GM19324 (cell line): Measurements from ENCODE around the gene VPS35L.
"Not testable (repeated sequence)": the region's sequence is repeated elsewhere in the genome, so short reads cannot be mapped to it uniquely, and the experiment has no call there.

Source experiments
- ATAC-seq: cut with Tn5 transposase; IDR thresholded peaks from one replicate; pipeline ENCODE4 v1.9.1; 2021; ENCODE audit warnings: mild to moderate bottlenecking, moderate library complexity; ENCODE audit not compliant: unreplicated experiment, low FRiP score

VPS35L gene

DNA sequence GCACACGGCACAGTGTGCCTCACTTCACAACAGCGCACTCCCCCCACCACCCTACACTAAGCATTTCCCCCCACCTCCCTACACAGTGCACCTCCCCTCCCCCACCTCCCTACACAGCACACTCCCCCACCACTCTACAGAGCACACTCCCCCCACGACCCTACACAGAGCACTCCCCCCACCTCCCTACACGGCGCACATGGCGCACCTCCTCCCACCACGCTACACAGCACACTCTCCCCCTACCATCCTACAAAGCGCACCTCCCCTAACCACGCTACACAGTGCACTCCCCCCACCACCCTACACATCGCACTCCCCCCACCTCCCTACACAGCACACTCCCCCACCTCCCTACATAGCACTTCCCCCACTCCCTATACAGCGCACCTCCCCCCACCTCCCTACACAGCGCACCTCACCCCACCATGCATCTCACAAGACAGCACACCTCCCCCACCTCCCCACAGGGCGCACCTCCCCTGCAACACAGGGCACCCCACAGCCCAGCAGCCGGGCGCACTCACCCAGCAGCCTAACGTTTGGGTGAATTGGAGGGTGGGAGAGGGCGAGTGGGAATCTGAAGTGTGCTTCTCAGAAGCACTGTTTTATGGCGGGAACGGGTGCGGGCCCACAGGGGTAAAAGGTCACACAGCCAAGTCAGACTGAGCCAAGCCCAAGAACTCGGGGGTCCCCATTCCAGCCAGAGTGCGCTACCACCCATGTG is 152.2 kb downstream of the VPS35L start:
- no peak for ATAC-seq

DNA sequence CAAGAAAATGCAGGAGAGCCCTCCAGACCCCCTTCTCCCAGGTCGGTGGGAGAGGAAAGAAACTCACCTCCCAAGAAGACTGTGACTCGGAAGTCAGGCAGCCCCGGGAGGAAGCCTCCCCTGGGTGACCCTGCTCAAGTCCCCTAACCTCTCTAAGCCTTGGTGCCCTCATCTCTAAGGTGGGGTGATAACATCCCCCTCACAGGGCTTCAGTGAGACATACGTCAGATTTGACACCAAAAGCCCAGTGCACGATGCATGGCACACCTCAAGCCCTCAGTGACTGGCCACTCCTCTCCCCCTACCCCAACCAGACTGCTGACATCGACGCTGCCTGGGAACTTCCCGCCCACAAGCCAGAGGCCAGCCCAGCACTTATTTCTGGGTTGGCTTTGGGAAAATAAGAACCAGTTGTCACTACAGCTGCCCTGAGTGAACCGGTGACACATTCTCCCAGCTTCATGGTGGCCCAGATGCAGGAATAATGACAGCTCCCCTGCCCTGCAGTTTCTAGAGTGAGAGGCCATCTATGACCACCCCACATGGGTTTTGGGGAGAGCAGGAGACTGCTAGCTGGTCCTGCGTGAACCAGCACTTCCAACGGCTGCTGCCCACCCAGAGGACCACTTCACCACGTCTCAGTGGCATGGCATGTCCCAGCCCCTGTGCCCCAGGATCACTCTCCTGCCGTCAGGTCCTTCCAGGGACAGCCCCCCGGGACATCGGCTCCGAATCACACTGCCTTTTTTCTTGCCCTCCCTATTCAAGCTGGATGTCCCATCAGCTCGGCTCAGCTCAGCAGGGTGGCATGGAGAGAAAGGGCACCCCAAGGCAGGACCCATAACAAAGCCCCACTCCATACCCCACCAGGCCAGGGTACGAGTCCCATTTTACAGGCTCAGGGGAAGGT is 153.0 kb downstream of the VPS35L start:
- ATAC-seq: no peak

DNA sequence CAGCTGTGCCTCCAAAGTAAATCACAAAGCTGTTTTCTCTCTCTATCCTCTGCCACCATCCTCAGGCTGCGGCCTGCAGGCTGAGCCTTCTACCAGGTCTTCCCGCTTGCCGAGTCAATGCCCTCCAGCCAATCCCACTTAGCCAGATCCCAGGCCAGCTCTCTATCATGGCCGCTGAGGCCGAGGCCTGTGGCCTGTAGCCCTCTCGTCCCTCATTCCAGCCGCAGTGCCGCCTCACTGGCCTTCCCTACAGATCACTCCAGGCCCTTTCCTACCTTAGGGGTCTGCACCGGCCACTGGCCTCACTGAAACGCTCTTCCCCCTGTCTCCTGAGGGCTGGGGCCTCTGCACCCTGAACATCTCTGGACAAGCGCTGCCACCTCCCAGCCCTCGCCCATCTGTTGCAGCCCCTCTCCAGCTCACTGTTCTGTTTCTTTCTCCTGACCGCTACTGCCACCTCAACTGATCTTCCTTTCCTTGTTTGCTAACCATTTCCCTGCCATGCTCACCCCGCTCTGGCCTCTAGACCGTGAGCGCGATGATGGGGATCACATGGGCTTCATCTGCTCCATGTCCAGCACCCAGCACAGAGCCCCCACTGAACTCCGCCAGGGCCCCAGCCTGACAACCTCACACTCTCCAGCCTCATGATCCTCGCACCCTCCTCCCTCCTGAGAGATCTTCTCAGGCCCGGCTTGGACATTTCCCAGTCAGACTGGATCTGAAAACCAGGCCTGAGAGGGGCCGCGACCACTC is 154.1 kb downstream of the VPS35L start:
- no peak for ATAC-seq

DNA sequence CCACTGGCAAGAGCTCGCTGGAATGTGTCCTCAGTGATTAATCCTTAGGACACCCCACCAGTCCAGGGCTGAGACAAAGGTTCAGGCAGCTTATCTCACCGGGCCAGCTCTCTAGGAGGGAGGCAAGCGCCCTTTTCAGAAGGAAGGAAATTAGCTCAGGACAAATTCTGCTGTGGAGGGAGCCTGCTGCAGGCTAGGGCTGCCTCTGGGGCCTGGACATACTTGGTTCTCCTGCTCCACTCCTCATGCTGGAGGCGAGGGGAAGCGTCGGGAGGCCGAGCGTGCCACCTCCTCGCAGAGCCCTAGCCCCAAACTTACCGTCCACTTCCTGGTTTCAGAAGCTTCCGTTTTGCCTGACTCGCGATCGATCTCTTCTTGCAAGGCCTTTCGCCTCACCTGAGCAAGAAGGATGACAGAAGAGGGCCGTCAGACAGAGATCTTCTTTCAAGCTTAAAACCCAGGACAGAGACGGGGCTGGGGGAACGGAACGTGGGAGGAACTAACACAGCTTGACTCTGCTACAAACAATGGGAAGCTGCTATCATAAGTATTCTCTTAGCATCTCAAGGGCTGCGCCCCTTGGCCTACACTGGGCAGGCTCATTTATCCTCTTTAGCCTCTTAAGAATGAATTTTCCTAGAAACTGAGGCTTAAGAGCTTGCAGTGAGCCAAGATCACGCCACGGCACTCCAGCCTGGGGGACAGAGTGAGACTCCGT is 154.8 kb downstream of the VPS35L start:
- no peak for ATAC-seq

DNA sequence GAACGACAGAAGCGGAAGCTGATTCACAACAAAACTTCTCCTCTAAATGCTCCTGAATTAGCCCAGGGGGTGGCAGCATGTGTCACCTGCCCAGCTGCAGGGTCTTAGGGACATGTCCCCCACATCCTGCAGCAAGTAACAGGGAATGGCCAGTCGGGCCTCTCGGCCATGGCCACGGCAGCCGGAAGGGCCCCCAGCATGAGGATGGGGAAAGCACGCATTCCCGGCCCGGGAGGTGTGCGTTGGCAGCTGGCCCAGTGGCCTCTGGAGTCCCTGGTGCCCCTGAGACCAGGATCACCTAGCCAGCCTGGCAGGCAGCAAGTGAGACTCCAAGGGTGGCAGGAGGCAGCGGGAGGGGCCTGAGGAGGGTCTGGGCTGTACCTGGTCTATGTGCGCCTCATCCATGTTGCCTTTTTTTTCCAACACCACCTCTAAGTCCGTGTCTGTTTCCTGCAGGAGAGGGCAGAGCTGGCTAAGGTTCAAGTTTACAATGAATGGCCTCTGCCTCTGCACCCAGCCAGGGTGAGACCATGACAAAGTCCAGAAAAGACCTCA is 155.6 kb downstream of the VPS35L start:
- ATAC-seq: no peak

GRCh38 chr16:19711643-19712042 is 156.1 kb downstream of the VPS35L start:
- ATAC-seq: no peak

DNA sequence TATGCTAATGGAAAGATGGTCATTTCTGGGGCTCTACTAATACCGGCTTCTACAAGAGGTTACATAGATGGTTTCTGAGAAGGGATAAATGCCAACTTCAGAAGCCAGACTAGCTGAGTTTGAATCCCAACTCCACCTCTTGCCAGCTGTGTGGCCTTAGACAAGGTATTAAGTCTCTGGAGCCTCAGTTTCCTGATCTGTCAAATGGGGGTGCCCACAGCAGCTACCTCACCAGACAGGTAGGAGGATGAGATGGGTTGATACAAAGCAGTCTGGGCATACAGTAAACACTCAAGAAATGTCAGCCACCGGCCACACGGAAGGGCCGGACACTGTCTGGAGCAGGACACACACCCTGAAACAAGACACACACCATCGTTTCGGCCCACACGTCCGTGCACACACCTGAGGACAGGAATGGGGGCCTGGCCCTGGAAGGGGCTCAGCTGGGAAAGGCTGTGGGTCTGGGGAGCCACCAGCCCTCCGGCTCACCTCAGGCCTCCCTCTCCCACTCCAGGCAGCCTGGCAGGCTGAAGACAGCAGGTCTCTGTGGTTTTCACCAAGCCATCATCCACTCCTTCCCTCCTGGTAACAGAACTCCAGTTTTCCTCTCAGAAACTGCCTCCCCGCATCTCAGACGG is 157.0 kb downstream of the VPS35L start:
- no peak for ATAC-seq

DNA sequence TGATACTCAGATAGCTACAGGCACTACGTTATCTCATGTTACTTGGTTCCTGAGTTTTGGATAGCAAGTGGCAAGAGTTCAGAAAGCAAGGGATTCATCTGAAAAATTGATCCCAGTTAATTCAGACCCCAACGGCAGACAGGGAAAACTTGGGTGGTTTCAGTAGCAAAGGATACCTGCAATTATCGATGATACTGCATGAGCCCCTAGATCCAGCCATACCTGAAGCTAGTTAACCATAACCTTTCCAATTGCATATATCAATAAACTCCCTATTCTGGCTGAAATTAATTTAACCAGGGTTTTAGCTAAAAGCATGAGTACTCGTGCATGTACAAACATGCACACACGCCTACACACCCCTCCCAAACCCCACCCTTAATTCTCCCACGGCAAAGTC is 158.2 kb downstream of the VPS35L start:
- ATAC-seq: no peak

DNA sequence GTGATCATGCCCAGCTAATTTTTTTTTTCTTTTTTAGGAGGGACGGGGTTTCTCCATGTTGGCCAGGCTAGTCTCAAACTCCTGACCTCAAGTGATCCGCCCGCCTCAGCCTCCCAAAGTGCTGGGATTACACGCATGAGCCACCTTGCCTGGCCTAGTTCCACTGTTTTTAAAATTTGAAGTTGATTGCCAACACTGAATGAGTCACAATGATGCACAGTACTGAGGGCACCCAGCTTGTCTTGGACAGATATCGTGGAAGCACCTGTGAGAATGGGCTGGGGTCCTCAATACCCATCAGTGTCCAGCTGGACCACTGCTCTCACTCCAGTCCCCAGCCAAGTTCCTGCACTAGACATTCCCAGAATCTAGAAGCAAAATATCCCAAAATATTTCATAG is 160.1 kb downstream of the VPS35L start:
- ATAC-seq: no peak

DNA sequence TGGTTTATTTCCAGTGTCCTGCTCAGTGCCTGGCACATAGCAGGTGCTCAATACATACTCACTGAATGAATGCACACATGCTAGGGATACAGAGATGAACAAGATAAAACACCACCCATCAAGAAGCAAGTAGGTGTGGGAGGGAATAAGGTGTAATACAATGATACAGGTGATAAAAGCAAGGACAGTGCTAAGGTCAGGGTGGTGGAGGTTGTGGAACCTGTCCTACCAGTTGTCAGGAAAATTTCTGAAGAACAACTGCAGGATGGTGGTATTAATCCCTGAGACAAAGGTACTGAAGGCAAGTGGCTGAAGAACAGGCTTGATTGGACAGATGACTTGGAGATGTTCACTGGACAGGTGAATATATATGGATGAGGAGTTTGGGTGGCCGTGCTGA is 160.7 kb downstream of the VPS35L start:
- no peak for ATAC-seq

- not testable (repeated sequence) for ATAC-seq
These were observed 161.2 kb downstream of the VPS35L start for GRCh38 chr16:19716728-19717127.

DNA sequence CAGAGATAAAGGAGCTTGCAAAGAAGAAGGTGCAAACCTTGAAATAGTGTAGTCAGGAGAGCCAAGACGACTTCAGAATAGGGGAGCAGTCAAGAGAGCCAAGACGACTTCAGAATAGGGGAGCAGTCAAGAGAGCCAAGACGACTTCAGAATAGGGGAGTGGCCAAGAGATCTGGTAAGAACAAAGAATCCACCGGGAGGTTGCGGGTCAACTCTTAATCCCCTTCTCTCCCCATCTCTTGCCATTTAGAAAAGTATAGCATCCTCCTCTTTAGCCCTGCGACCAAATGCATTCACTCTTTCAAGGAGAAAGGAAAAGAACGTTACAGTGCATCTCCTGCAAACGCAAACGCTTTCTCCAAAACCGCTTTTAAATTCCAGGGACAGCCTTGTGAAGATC is 161.8 kb downstream of the VPS35L start:
- ATAC-seq: no peak

- peak; percentile 94 for ATAC-seq
These were observed 162.5 kb downstream of the VPS35L start, which contains the start of the genes IQCK and KNOP1 for GRCh38 chr16:19717741-19718623. Gene IQCK, plus strand, starts transcription at chr16:19718271. Its CDS starts 36 bp downstream, at chr16:19718307. Gene KNOP1, minus strand, starts transcription at chr16:19718227. Its CDS starts 3,192 bp downstream, at chr16:19715035.

- no peak for ATAC-seq
These were observed 163.1 kb downstream of the VPS35L start for GRCh38 chr16:19718624-19718965.

GRCh38 chr16:19722269-19722952 is 166.9 kb downstream of the VPS35L start:
- no peak for ATAC-seq

GRCh38 chr16:19722981-19723380 is 167.5 kb downstream of the VPS35L start:
- ATAC-seq: no peak

DNA sequence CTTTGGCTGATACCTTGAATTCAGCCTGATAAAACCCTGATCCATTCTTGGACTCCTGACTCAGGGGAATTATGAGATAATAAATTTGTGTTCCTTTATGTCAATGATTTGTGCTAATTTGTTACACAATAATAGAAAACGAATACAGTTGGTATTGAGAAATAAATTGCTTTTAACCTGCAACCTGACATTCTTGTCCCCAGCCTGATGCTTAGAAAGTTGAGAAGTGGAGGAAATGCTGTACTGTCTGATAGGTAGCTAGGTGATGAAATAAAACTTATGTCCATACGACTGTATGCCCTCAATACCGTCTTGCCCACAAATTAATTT is 173.1 kb downstream of the VPS35L start:
- no peak for ATAC-seq

GRCh38 chr16:19733551-19733950 is 178.0 kb downstream of the VPS35L start:
- ATAC-seq: no peak
